ENCODE results near the gene JAG1.

Gene JAG1

GRCh38 chr20:10652185-10652584, 21.6 kb downstream of the JAG1 start:
- DNase-seq, result no peak

GRCh38 chr20:10651227-10651990, 22.4 kb downstream of the JAG1 start:
- DNase-seq, result no peak

GRCh38 chr20:10649797-10650160, 24.0 kb downstream of the JAG1 start:
- no peak for DNase-seq

DNA sequence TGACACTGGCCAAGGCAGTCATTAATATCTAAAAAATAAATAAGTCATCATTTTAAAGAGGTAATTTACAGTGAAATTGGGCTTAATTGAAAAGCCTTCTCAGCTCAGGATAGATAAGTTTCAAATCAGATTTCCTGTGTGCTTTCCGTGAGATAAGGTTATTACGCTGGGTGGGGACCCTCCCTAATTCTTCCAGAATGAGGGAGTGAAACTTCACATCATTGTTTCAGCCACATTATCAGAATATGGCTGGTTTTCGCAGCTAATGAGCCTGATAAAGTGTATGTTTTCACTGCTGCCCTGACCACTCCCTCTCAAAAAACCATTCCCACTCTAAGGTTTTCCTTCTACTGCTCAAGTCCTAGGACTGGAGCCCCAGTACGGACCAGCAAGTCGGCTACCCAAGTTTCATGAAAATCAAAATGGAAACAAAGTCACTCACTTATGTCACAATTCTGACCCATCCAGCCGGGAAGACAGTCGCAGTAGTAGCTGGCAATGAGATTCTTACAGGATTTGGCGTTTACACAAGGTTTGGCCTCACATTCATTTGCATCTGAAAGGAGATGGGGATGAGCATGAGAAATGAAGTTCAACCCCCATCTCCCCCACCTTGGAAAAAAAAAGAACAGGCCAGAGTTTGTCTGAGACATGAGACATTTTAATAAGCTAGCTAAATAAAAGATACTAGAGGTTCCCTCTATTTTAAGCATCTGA, 24.6 kb downstream of the JAG1 start:
- DNase-seq, result no peak

DNA sequence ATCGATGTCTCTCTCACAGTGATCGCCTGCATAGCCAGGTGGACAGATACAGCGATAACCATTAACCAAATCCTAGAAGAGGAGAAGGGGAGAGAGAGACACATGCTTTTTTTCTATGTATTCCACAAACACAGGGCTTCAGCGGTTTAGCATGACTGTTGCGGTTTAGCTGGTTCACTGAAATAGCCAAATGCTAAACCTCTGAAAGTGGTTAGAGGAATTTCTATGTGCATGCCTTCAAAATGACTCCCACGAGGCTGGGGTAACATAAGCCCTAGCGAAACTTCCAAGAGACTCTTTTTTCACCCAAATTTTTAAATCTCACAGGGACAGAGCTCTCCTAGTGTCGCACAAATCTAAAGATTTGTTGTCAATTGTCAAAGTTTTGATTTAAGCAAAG, 25.1 kb downstream of the JAG1 start:
- no peak for DNase-seq

GRCh38 chr20:10647909-10648308, 25.9 kb downstream of the JAG1 start:
- DNase-seq, result no peak

GRCh38 chr20:10647471-10647870, 26.3 kb downstream of the JAG1 start:
- DNase-seq, result no peak

DNA sequence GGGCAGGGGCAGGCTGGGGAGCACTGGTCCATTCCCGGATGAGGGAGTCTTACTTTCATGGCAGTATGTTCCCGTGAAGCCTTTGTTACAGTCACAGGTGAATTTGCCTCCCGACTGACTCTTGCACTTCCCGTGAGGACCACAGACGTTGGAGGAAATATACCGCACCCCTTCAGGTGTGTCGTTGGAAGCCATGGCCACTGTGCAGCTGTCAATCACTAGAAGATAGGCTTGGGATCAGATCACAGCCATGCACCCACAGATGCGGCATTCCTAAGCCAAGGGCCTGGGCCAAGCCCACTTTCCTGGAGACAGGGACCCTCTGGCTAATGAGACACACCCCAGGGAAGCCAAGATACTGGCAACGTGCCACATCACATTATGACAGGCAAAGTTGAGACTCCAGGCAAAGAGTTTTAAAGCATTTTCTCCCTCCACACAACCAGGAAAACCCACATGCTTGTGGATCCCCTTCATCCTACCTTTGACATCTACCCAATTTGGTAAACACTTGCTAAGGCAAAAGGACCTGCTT, 26.8 kb downstream of the JAG1 start:
- DNase-seq, result no peak

DNA sequence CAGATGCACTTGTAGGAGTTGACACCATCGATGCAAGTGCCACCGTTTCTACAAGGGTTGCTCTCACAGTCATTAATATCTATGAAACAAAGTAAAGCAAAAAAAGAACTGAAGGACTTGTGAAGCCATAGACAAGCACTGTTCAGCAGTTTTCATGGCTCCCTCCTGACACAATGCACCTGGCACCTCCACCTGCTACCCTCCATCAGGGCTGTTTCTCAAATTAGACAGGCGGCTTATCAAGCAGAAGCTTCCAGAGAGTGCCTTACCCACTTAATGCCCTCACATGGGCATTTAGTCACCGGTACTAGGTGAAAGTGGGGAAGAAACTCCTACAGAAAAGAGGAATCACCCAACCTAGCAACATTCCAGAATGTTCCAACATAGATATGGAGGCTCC, 27.8 kb downstream of the JAG1 start:
- DNase-seq, result no peak

DNA sequence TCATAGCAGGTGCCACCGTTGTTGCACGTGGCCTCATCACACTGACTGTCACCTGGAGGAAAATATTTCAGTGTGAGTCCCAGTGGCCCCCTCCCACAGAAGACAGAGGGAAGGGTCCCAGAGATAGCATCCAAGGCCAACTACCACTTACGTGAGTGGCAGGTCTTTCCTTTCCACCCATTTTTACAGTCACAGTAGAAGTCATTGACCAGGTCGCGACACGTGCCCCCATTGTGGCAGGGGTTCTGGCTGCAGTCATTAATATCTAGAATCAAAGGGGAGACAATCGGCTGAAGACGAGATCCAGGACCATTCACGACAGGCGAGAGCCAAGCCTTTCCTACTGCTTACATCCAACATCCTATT, 28.6 kb downstream of the JAG1 start:
- no peak for DNase-seq

- DNase-seq, result no peak
Observed at GRCh38 chr20:10644458-10645204, 29.2 kb downstream of the JAG1 start.

DNA sequence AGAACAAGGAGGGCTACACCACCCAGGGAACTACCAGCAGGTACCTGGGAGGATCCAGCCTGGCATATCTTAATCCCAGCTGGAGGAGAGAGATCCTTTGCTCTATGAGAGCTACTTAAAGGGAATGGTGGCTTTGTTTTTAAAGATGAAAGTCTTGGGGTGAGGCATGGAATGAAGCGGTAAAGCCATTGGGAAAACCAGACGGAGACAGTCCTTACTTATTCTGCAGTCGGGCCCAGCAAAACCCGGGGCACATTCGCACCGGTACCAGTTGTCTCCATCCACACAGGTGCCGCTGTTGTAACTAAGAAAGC, 30.3 kb downstream of the JAG1 start:
- DNase-seq, result no peak

DNA sequence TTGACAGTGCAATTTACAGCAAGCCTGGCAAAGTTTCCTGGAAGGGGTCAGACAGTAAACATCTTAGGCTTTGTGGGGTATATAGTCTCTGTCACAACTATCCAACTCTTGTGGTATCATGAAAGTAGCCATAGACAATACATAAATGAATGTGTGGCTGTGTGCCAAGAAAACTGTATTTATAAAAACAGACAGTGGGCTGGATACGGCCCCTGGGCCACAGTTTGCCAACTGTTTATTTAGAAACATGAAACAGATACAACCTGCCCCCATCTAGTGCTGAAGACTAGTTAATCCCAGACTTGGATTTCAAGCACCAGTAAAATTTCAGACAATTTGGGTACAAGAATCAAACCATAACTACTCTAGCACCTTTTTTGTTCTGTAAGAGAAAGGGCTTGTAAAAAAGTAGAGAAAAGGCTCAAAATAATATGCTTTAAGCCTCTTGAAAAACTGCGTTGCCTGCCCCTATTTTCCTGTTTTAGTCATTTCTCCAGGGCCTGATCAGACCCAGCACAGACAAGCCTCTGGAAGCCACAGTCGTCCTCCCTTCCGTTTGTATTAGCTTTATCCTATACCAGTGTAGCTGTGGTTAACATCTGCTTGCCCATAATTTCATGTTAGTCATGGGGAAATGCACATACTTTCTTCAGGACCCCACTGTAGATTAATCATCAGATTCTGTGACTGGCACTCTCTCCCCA, 30.8 kb downstream of the JAG1 start:
- no peak for DNase-seq

DNA sequence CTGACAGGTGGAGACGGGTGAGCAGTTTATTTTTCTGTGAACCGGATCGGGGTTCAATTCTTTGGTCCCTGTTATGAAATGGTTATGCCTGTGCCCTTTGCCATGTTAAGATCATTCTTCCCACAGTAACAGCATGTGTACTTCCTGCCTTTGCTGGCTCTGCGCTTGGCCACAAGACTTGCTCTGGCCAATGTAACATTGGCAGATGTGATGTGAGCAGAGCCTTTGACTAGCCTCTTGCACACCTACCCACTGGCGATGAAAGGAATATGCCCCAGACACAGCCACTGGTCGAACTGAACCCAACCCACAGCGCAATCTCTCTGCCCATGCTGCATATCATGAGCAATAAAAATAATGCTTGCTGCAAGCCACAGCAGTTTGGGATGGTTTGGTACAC, 31.9 kb downstream of the JAG1 start:
- DNase-seq, result no peak

DNA sequence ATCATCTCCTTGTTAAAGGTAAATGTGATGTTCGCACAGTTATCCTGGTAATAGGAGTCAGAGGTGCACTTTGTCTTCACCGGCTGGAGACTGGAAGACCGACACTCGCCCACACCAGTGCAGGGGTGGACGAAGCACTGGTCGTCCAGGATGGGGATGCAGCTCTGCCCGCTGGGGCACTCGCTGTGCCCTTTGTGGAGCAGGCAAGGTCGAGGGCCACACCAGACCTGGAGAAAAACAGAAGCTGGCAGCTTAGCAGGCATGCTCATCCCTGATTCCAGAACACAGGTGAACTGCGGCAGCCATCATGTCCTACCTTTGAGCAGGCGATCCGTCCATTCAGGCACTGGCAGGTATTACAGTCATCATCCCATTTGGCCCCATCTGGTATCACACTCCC, 32.3 kb downstream of the JAG1 start:
- DNase-seq, result no peak

DNA sequence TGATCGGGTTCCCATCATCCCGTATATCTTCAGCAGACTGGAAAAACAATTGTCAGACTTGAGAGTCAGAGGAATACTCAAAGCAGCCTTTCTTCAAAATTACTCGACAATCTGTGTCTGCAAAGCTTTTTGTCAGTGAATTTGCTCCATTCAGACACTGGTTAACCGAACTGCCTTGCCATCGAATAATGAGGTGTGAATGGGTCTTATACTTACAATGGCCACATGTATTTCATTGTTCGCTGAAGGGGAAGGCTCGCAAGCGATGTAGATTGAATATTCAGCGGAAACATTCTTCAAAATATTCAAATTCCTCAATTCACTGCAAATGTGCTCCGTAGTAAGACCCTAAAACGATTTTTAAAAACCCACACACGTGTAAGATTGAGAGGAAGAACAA, 32.9 kb downstream of the JAG1 start:
- no peak for DNase-seq

GRCh38 chr20:10639737-10640556, 33.9 kb downstream of the JAG1 start:
- no peak for DNase-seq

DNA sequence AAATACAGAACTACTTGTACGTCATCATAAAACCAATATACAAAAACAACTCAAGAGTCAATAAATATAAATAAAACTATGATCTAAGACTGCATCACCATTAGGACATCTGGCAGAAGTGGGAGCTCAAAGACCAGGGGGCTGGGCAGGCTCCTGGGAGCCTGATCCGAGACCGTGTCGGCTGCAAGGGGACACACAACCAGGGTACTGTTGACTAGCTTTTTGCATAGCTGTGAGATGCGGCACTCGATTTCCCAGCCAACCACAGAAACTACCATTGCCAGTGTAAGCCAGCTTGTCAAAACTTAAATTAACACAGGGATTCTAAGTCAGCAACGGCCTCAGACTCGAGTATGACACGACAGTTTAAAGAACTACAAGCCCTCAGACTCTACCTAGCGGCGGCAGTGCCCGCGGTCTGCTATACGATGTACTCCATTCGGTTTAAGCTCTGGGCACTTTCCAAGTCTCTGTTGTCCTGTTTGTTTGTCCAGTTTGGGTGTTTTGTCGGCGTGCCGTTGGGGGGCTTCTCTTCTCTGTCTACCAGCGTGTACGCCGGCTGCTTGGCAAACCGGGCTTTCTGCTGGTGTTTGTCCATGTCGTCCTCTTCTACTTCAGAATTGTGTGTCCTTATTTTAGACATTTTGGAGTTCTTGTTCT, 34.6 kb downstream of the JAG1 start:
- no peak for DNase-seq

- no peak for DNase-seq
Observed at GRCh38 chr20:10637563-10637962, 36.2 kb downstream of the JAG1 start.

DNA sequence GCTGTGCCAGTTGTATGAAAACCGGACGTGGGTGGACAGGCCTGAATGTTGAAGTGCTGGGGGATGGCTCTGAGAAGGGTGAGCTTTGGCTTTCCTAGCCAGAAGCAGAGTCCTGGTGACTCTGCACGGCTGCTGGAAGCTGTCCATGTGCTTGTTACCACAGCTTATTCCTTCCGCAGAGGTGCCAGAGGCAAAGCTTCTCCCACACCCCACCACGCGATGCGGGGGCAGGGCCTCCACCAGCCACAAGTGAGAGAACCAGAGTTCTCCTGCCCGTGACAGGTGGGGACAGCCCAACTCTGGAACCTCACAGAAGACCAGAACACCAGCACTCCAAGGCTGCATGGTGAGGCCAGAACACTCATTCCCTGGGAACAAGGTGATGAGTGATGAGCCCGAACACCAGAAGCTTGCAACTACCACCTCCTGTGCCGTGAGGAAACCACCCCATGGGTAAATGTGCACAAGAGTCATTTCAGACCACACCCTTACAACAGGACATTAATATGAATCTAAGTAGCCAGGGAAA, 36.7 kb downstream of the JAG1 start:
- DNase-seq, result no peak

DNA sequence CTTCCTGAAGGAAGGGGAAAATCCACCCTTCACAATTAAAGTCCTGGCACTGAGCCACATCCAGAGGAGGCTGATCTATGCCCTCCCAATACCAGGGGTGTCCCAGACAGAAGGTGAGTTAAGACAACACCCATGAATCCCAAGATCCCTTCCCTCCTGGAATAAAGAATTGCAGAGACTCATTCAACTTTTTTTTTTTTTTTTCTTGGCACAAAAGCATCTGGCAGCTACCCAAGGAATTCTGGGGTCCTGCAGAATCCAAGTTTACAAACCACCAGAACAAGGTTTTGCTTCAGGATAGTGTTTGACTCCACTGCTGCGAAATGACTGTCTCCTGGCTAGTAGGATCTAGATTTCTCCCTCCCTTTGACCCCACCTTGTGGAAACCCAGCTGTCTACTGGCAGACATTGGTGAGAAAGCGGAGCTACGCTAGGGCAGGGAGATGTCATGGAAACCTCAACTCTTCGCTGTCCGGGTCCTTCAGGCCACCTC, 37.4 kb downstream of the JAG1 start:
- no peak for DNase-seq
